Measurements from ENCODE around the gene SLC6A9.

Gene SLC6A9

GRCh38 chr1:43968348-43968948 is 62.8 kb downstream of the SLC6A9 start:
- DNase-seq: no peak
- Histone ChIP-seq H3K36me3 (peaks cover 41% of the 10 kb centered on the region), H3K27me3 (ENCODE audit: insufficient read depth, low read depth, severe bottlenecking) (no peaks in the 10 kb centered on the region), H3K27ac (no peak overlapping the region), H3K9me3 (ENCODE audit: severe bottlenecking) (no peaks in the 10 kb centered on the region), H3K4me3 (ENCODE audit: low read depth, low read length) (no peak overlapping the region)
- no peak for TF ChIP-seq CTCF (IDR thresholded peaks at IDR 0.05; ENCODE audit: low read depth, low read length)

GRCh38 chr1:43965316-43965715 is 65.9 kb downstream of the SLC6A9 start:
- no peaks in the 10 kb centered on the region for H3K27me3 ChIP-seq (ENCODE audit: insufficient read depth, low read depth, severe bottlenecking)
- no peak for TF ChIP-seq CTCF (IDR thresholded peaks at IDR 0.05; ENCODE audit: low read depth, low read length)
- DNase-seq: no peak
- H3K9me3 ChIP-seq (ENCODE audit: severe bottlenecking): no peaks in the 10 kb centered on the region
- H3K4me3 ChIP-seq (ENCODE audit: low read depth, low read length): no peak overlapping the region
- no peak overlapping the region for H3K27ac ChIP-seq
- H3K36me3 ChIP-seq: peaks cover 51% of the 10 kb centered on the region

- H3K9me3 ChIP-seq (ENCODE audit: severe bottlenecking): no peaks in the 10 kb centered on the region
- DNase-seq: no peak
- peaks cover 65% of the 10 kb centered on the region for H3K36me3 ChIP-seq
- no peak overlapping the region for H3K4me3 ChIP-seq (ENCODE audit: low read depth, low read length)
- no peak for TF ChIP-seq CTCF (IDR thresholded peaks at IDR 0.05; ENCODE audit: low read depth, low read length)
- no peaks in the 10 kb centered on the region for H3K27me3 ChIP-seq (ENCODE audit: insufficient read depth, low read depth, severe bottlenecking)
- no peak overlapping the region for H3K27ac ChIP-seq
Observed at GRCh38 chr1:43963890-43964289, 67.4 kb downstream of the SLC6A9 start.

GRCh38 chr1:43963006-43963405 is 68.3 kb downstream of the SLC6A9 start:
- DNase-seq: no peak
- no peak overlapping the region for H3K27ac ChIP-seq
- TF ChIP-seq CTCF (IDR thresholded peaks at IDR 0.05; ENCODE audit: low read depth, low read length): no peak
- H3K36me3 ChIP-seq: peaks cover 74% of the 10 kb centered on the region
- H3K9me3 ChIP-seq (ENCODE audit: severe bottlenecking): no peaks in the 10 kb centered on the region
- no peak overlapping the region for H3K4me3 ChIP-seq (ENCODE audit: low read depth, low read length)
- H3K27me3 ChIP-seq (ENCODE audit: insufficient read depth, low read depth, severe bottlenecking): no peaks in the 10 kb centered on the region

- no peak for TF ChIP-seq CTCF (IDR thresholded peaks at IDR 0.05; ENCODE audit: low read depth, low read length)
- Histone ChIP-seq H3K9me3 (ENCODE audit: severe bottlenecking) (no peaks in the 10 kb centered on the region), H3K4me3 (ENCODE audit: low read depth, low read length) (no peak overlapping the region), H3K27me3 (ENCODE audit: insufficient read depth, low read depth, severe bottlenecking) (no peaks in the 10 kb centered on the region), H3K36me3 (peaks cover 76% of the 10 kb centered on the region), H3K27ac (no peak overlapping the region)
- DNase-seq: no peak
Observed at GRCh38 chr1:43962324-43962723, 68.9 kb downstream of the SLC6A9 start.

GRCh38 chr1:43961692-43962091 is 69.6 kb downstream of the SLC6A9 start:
- peaks cover 77% of the 10 kb centered on the region for H3K36me3 ChIP-seq

More at GRCh38 chr1:43961692-43962091, 69.6 kb downstream of the SLC6A9 start:
- no peak overlapping the region for H3K27ac ChIP-seq
- H3K27me3 ChIP-seq (ENCODE audit: insufficient read depth, low read depth, severe bottlenecking): no peaks in the 10 kb centered on the region
- no peaks in the 10 kb centered on the region for H3K9me3 ChIP-seq (ENCODE audit: severe bottlenecking)
- no peak for TF ChIP-seq CTCF (IDR thresholded peaks at IDR 0.05; ENCODE audit: low read depth, low read length)
- no peak overlapping the region for H3K4me3 ChIP-seq (ENCODE audit: low read depth, low read length)
- no peak for DNase-seq
